Central memory CD8-positive, alpha-beta T cell (primary cell): Measurements from ENCODE around the gene CCBE1.
"Not testable (repeated sequence)": the region's sequence is repeated elsewhere in the genome, so short reads cannot be mapped to it uniquely, and the experiment has no call there.

ENCODE experiments used
- ATAC-seq: fragments of 150-1000 bp; cut with Tn5 transposase; replicated peaks from 2 replicates; pipeline ENCODE4 v1.10.0; 2022; ENCODE audit warnings: mild to moderate bottlenecking, moderate FRiP score, moderate number of reproducible peaks; ENCODE audit not compliant: poor library complexity, severe bottlenecking; ENCODE audit errors: extremely low read depth
- DNase-seq, 2 donors: peaks; one replicate each; pipeline ENCODE4 v3.0.0; 2021; ENCODE audit warnings: low spot score in 2 of 2
- H3K27ac Mint-ChIP-seq: one replicate; pipeline ENCODE4 v1.8.0; 2022; ENCODE audit warnings: low read depth, mild to moderate bottlenecking, moderate library complexity, mixed read lengths
- H3K27me3 Mint-ChIP-seq: one replicate; pipeline ENCODE4 v1.8.0; 2022; ENCODE audit warnings: mixed read lengths
- H3K36me3 Mint-ChIP-seq: one replicate; pipeline ENCODE4 v1.8.0; 2022; ENCODE audit warnings: mild to moderate bottlenecking, moderate library complexity, mixed read lengths; ENCODE audit not compliant: insufficient read depth
- H3K4me1 Mint-ChIP-seq: one replicate; pipeline ENCODE4 v1.8.0; 2022; ENCODE audit warnings: mixed read lengths
- H3K4me3 Mint-ChIP-seq: one replicate; pipeline ENCODE4 v1.8.0; 2022; ENCODE audit warnings: mild to moderate bottlenecking, moderate library complexity, mixed read lengths
- H3K9me3 Mint-ChIP-seq: one replicate; pipeline ENCODE4 v1.8.0; 2022; ENCODE audit warnings: mixed read lengths

Gene CCBE1

DNA sequence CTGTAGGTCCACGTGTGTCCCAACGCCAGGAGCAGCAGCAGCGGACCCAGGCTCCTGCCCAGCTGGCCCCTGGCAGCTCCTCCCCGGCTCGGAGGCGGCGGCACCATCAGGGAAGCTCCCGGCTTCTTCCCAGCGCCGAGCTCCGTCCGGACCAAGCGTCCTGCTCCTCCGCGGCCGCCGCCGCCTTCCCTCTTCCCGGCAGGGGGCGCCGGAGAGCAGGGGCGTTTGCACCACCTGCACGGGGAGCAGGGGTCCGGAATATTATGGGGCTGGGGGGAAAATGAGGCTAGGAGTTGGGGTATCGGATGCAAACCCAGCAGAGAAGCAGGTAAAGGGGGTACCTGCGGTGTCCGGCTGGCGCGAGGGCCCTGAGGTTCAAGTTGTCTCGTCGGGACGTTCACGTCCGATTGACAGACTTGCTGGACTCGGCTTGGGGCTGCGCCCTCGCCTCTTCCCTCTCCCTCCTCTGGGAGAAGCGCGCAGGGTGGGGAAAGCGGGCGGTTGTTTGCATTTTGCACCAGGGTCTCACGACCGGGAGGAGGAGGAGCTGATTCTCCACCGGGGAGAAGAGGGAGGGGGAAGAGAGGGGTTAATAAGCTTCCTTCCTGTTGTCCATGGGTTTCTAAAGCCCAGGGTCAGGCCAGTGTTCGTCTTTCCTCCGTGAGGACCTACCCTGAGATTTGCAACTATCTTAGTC lies at the start of gene CCBE1:
Gene CCBE1, minus strand, starts transcription at position 188 of the 697 bp plus-strand sequence.
- Mint-ChIP-seq H3K27me3 (peaks cover 70% of the 10 kb centered on the region), H3K4me3 (peak within 1 kb of the TSS; percentile 40), H3K36me3 (peaks cover 1% of the 10 kb centered on the region), H3K27ac (no peak within 1 kb of the TSS), H3K4me1 (no peaks in the 10 kb centered on the region), H3K9me3 (no peaks in the 10 kb centered on the region)
- DNase-seq (peak in 1 of 2 donors; percentile 14), ATAC-seq (no peak)

DNA sequence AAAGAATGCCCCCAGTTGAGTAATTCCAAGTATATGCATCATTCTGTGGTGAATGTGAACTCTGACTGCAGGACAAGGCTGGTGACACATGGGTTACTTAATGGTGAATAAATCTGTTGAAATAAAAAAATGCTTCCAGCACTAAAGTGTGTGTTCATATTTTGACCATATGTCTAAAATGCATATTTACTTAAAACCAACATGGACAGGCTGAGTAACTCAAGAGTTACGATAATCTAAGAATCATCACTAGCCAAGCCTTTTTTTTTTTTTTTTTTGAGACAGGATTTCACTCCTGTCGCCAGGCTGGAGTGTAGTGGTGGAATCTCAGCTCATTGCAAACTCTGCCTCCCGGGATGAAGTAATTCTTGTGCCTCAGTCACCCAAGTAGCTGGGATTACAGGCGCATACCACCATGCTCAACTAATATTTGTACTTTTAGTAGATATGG lies 47.1 kb upstream of the CCBE1 start:
- Mint-ChIP-seq H3K4me3 (no peak overlapping the region), H3K27me3 (peaks cover 9% of the 10 kb centered on the region), H3K36me3 (no peaks in the 10 kb centered on the region), H3K27ac (no peak overlapping the region), H3K4me1 (no peaks in the 10 kb centered on the region), H3K9me3 (no peaks in the 10 kb centered on the region)
- ATAC-seq = no peak
- no peak for DNase-seq

DNA sequence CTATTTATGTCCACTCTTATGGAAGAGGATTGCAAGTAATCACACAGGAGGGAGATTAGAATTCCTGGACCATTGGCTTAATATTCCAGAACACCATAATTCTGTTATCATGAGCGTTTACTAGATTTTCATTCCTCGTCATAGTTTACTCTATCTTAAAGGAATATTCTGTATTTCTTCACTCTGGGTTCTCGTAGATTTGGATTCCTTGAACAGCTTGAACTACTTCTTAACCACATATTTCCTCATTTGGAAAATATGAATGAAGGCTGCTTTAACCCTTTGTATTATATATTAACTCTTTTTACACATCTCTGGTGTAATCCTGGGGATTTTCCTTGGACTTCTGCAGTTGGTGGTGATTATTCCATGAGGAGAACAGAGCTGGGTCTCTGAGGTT lies 46.3 kb upstream of the CCBE1 start:
- peaks cover 6% of the 10 kb centered on the region for H3K9me3 Mint-ChIP-seq
- ATAC-seq (no peak), DNase-seq (no peak)
- no peaks in the 10 kb centered on the region for H3K4me1 Mint-ChIP-seq
- peaks cover 11% of the 10 kb centered on the region for H3K27me3 Mint-ChIP-seq
- no peaks in the 10 kb centered on the region for H3K36me3 Mint-ChIP-seq
- H3K27ac Mint-ChIP-seq = no peak overlapping the region
- H3K4me3 Mint-ChIP-seq = no peak overlapping the region

DNA sequence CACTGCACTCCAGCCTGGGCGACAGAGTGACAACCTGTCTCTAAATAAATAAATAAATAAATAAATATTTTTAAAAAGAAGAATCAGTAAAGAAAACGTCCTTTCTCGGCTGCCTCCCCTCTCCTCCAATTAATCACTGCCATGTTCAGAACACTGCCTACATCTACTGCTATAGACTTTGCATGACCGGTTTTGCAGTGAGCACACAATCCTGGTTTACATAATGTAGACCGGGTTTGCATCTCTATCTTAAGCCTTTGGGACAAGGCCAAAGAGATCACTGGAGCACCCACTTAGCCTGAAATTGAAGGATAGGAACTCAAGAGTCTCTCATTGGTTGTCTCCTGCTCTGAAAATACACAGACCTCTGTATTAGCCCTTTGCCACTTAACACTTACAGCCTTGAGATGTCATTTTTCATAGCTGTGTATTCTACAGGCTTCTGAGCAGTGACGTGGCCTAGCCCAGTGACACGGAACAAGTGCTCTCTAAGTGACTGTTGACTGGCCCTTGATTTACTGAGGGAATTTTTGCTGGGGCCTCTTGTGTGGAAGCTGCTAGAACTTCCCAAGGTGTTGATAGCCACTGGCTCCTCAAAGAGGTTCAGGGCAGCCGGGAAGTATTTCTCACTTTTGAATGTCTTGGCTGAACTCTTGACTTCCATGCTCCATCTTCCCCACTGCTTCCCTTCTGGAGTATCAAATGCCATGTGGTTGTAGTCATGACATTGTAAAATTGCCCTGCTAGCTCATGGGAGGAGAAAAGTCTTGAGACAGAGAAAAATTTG lies 45.3 kb upstream of the CCBE1 start:
- Mint-ChIP-seq H3K27me3 (peaks cover 7% of the 10 kb centered on the region), H3K4me3 (no peak overlapping the region), H3K4me1 (no peaks in the 10 kb centered on the region), H3K27ac (no peak overlapping the region), H3K36me3 (no peaks in the 10 kb centered on the region), H3K9me3 (peaks cover 7% of the 10 kb centered on the region)
- DNase-seq (no peak), ATAC-seq (no peak)

DNA sequence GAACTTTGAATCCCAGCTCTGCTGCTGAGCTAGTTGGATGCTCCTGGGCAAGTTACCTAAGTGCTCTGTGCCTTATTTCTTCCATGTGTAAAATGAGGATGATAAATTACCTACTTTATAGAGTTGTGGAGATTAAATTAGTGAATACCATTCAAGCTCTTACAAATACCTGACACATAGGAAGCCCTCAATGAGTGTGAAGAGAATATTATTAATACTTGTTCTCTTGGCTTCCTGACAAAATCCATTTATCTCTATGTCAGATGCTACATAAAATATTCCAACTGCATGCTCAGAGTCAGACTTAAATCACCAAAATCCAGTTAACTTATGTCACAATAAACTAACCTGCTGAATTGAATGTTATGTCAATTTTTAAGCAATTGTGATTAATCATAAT lies 42.9 kb upstream of the CCBE1 start:
- Mint-ChIP-seq H3K4me3 (no peak overlapping the region), H3K27me3 (peaks cover 7% of the 10 kb centered on the region), H3K27ac (no peak overlapping the region)

DNA sequence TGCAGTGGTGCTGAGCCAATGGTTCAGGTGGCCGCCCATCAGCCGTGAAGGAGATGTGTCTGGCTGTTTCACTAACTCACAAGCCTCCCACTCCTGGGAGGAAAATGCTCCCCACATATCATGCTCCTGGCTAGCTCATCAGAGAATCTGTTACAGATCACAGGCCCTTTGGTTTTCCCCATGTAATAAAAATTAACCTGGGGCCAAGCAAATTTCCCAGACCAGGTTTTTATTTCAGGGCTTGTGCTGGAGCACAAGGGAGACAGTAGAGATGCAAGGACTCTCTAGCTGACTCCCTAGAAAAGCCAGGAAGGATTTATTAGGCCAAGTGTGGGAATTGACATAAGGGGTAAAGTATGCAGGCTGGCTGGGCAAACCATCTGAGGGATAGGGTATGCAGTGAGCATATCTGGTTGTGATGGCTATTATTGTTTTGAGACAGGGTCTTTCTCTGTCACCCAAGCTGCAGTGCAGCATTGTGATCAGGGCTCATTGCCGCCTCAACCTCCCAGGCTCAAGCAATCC lies 40.6 kb upstream of the CCBE1 start:
- Mint-ChIP-seq H3K9me3 (peaks cover 7% of the 10 kb centered on the region), H3K36me3 (no peaks in the 10 kb centered on the region), H3K4me1 (no peaks in the 10 kb centered on the region), H3K4me3 (no peak overlapping the region), H3K27me3 (peaks cover 21% of the 10 kb centered on the region), H3K27ac (no peak overlapping the region)
- no peak for DNase-seq
- no peak for ATAC-seq

More for the DNA sequence above, 42.9 kb upstream of the CCBE1 start:
- H3K9me3 Mint-ChIP-seq = peaks cover 7% of the 10 kb centered on the region
- ATAC-seq (no peak), DNase-seq (no peak)
- H3K36me3 Mint-ChIP-seq = no peaks in the 10 kb centered on the region
- no peaks in the 10 kb centered on the region for H3K4me1 Mint-ChIP-seq

DNA sequence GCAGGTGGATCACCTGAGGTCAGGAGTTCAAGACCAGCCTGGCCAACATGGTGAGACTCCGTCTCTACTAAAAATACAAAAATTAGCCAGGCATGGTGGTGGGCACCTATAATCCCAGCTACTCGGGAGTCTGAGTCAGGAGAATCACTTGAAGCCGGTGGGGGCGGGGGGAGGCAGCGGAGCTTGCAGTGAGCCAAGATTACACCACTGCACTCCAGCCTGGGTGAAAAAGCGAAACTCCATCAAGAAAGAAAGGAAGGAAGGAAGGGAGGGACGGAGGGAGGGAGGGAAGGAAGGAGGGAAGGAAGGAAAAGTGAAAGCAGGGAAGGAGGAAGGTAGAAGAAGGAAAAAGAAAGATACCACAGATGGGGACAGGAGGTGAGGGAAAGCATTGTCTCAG lies 40.1 kb upstream of the CCBE1 start:
- H3K4me1 Mint-ChIP-seq, H3K27ac Mint-ChIP-seq, H3K4me3 Mint-ChIP-seq, ATAC-seq, H3K9me3 Mint-ChIP-seq, H3K36me3 Mint-ChIP-seq, DNase-seq: not testable (repeated sequence)
- H3K27me3 Mint-ChIP-seq = peaks cover 21% of the 10 kb centered on the region

DNA sequence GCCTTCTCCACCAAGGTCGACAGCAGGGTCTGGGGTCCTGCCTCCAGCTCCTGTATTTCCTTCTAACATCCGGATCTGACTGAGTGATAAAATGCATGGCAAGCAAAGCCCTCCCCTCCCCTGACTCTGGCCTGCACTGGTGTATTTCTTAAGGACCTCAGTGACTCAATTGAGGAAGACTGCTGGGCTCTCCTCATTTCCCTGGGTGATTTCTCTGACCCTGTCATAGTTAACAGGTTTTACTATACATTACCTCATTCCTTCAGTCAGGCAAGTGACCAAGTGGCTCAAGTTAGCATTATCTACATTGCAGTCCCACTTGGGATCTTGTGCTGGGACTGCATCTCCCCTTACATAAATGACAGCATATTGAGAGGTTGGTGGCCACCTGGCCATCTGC lies 38.8 kb upstream of the CCBE1 start:
- Mint-ChIP-seq H3K4me1 (no peaks in the 10 kb centered on the region), H3K9me3 (peaks cover 7% of the 10 kb centered on the region), H3K27me3 (peaks cover 21% of the 10 kb centered on the region), H3K4me3 (no peak overlapping the region), H3K27ac (no peak overlapping the region), H3K36me3 (no peaks in the 10 kb centered on the region)
- no peak for ATAC-seq
- no peak for DNase-seq

DNA sequence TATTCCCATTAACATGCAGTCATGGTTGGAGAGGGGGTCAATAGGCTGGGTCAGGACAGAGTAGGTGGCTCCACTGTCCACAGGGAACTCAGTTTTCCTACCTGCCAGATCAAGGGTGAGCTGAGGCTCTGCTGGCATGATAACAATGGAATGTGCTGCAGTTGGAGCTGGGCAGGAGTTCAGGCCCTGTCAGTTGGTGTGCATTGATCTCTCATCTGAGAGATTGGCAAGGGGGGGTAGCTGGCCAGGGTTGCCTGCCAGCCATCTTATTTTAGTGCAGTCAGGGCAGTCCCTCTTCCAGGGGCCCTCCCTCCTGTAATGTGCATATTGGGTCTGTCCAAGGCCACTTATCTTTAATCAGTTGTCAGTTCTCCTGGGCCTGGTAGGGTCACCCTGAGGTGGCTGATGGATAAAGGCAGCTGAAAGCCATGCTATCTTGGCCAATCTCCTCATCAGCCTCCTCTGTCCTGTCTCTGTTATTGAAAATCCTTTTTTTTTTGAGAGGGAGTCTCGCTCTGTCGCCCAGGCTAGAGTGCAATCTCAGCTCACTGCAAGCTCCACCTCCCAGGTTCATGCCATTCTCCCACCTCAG lies 38.1 kb upstream of the CCBE1 start:
- H3K4me1 Mint-ChIP-seq = no peaks in the 10 kb centered on the region
- no peaks in the 10 kb centered on the region for H3K36me3 Mint-ChIP-seq
- ATAC-seq (no peak), DNase-seq (no peak)
- H3K9me3 Mint-ChIP-seq = peaks cover 7% of the 10 kb centered on the region
- H3K27me3 Mint-ChIP-seq = peaks cover 21% of the 10 kb centered on the region
- no peak overlapping the region for H3K27ac Mint-ChIP-seq
- H3K4me3 Mint-ChIP-seq = no peak overlapping the region

DNA sequence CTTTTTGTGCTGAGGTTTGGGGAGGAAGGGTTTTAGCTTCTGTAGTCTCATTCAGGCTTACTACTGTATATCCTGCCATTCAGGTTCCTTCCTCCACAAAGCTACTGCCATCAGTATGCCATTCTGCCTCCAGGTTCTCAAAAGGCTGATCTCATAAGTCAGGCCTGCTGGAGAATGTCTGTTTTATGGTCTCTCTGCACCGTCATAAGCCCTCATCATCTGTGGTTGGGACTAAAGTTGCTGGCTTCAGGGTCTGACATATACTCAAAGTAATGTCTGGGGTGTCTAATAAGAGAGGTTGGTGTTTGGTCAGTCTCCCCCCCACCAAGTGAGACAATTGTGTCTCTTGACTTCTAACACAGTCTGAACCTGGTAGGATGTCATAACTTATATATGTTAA lies 36.2 kb upstream of the CCBE1 start:
- H3K27ac Mint-ChIP-seq = no peak overlapping the region
- H3K27me3 Mint-ChIP-seq = peaks cover 18% of the 10 kb centered on the region
- H3K4me1 Mint-ChIP-seq = no peaks in the 10 kb centered on the region
- no peaks in the 10 kb centered on the region for H3K36me3 Mint-ChIP-seq
- DNase-seq = no peak
- H3K9me3 Mint-ChIP-seq = no peaks in the 10 kb centered on the region
- ATAC-seq = no peak
- H3K4me3 Mint-ChIP-seq = no peak overlapping the region

DNA sequence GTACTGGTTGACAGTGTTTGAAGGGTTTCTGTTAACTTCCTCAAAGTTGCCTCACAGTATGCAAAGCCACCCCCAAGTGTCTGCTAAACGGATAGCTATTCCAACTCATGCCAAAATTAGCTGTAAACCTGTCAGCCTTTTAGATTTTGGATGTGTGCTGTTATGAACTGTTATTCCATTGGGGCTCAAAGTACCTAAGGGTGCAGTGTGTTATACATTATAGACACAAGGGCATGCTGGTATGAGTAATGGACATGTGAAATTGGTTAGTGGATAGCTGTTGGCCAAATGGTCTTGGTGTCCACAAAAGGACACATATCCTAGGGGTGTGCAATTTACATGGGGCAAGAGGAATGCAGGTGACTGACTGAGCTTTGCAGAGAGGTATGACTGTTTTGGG lies 33.7 kb upstream of the CCBE1 start:
- DNase-seq (no peak), ATAC-seq (no peak)
- Mint-ChIP-seq H3K9me3 (no peaks in the 10 kb centered on the region), H3K4me3 (no peak overlapping the region), H3K4me1 (no peaks in the 10 kb centered on the region), H3K27me3 (peaks cover 16% of the 10 kb centered on the region), H3K27ac (no peak overlapping the region), H3K36me3 (no peaks in the 10 kb centered on the region)

DNA sequence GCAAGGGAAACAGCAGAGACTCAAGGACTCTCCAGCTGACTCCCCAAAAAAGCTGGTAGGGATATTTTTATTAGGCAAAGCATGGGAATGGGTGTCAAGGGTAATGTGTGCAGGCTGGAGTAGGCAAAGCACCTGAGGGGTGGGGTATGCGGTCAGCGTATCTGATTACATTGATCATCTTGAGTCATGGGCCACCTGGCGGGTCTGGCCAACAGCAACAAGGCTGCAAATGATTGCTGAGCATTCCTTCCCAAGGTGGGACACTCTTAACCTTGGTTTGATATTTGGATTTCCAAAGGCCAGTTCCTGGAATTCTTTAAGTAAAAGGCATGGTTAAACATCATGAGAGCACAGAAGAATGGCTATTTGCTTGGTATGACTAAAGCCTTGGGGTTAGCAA lies 32.6 kb upstream of the CCBE1 start:
- H3K4me3 Mint-ChIP-seq = no peak overlapping the region
- no peak for ATAC-seq

More for the DNA sequence above, 32.6 kb upstream of the CCBE1 start:
- H3K27me3 Mint-ChIP-seq = peaks cover 10% of the 10 kb centered on the region
- no peaks in the 10 kb centered on the region for H3K9me3 Mint-ChIP-seq
- no peaks in the 10 kb centered on the region for H3K36me3 Mint-ChIP-seq
- H3K27ac Mint-ChIP-seq = no peak overlapping the region
- DNase-seq = no peak
- H3K4me1 Mint-ChIP-seq = no peaks in the 10 kb centered on the region
